Liver (tissue), 2 donors: ENCODE results near the gene MAP3K3.

Experiments used
- CTCF ChIP-seq: fragments of 150-350 bp; IDR thresholded peaks from 2 replicates; pipeline ENCODE4 v1.5.1; 2017; ENCODE audit warnings: improper control_type of control experiment, low read depth, low read length; ENCODE audit not compliant: missing input control
- TF ChIP-seq, protein P1 (sequence below): IDR thresholded peaks from 2 replicates; pipeline ENCODE4 v1.6.1; 2016; ENCODE audit warnings: antibody characterized with exemption
- donor health status: healthy.

GRCh38 chr17:63641692-63642448 is 19.7 kb downstream of the MAP3K3 start:
- no peak for TF ChIP-seq CTCF
- TF ChIP-seq, protein P1, sequence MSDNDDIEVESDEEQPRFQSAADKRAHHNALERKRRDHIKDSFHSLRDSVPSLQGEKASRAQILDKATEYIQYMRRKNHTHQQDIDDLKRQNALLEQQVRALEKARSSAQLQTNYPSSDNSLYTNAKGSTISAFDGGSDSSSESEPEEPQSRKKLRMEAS, result no peak
